Hepatocyte (in vitro differentiated cells): ENCODE data around the gene TRAPPC5. TPM values are rescaled to one million over a fixed set of nuclear protein-coding genes. Genes with fewer than 3 reads are reported as not detected.

Experiments used
- DNase-seq: peaks from one replicate; pipeline ENCODE4 v3.0.0-alpha.2; 2016; ENCODE audit warnings: low spot score
- H2AFZ ChIP-seq: fragments of 200-600 bp; sonication (generic); 2 replicates; pipeline ENCODE4 v1.6.0; 2016; ENCODE audit warnings: antibody characterized with exemption, mild to moderate bottlenecking
- H3K27ac ChIP-seq: fragments of 200-600 bp; sonication (generic); 2 replicates; pipeline ENCODE4 v1.5.1; 2016; ENCODE audit warnings: mild to moderate bottlenecking
- H3K27me3 ChIP-seq: fragments of 200-600 bp; sonication (generic); 2 replicates; pipeline ENCODE4 v1.6.1; 2016
- H3K36me3 ChIP-seq: fragments of 200-600 bp; sonication (generic); replicated peaks from 2 replicates; pipeline ENCODE4 v1.5.1; 2016; ENCODE audit warnings: low read depth; ENCODE audit not compliant: insufficient read depth
- H3K4me1 ChIP-seq: fragments of 200-600 bp; sonication (generic); 2 replicates; pipeline ENCODE4 v1.5.1; 2016; ENCODE audit warnings: mild to moderate bottlenecking, moderate library complexity; ENCODE audit not compliant: insufficient read depth
- H3K4me2 ChIP-seq: fragments of 200-600 bp; sonication (generic); 2 replicates; pipeline ENCODE4 v1.6.0; 2016
- H3K4me3 ChIP-seq: fragments of 200-600 bp; sonication (generic); 2 replicates; pipeline ENCODE4 v1.5.1; 2016; ENCODE audit warnings: mild to moderate bottlenecking
- H3K79me2 ChIP-seq: fragments of 200-600 bp; sonication (generic); 2 replicates; pipeline ENCODE4 v1.6.0; 2017; ENCODE audit warnings: mild to moderate bottlenecking
- H3K9me2 ChIP-seq: fragments of 200-600 bp; sonication (generic); replicated peaks from 2 replicates; pipeline ENCODE4 v1.6.0; 2017; ENCODE audit warnings: mild to moderate bottlenecking; ENCODE audit not compliant: insufficient read depth
- H3K9me3 ChIP-seq: fragments of 200-600 bp; sonication (generic); 2 replicates; pipeline ENCODE4 v1.5.1; 2016; ENCODE audit warnings: low read depth, mild to moderate bottlenecking
- H4K20me1 ChIP-seq: fragments of 200-600 bp; sonication (generic); 2 replicates; pipeline ENCODE4 v1.6.0; 2016; ENCODE audit warnings: mild to moderate bottlenecking; ENCODE audit not compliant: insufficient read depth, poor library complexity, severe bottlenecking
- CTCF ChIP-seq: fragments of 200-600 bp; sonication (generic); IDR thresholded peaks from 2 replicates; pipeline ENCODE4 v1.5.1; 2016; ENCODE audit warnings: antibody characterized with exemption, mild to moderate bottlenecking; ENCODE audit not compliant: poor library complexity
- EZH2 ChIP-seq: fragments of 200-600 bp; sonication (generic); IDR thresholded peaks from 2 replicates; pipeline ENCODE4 v1.6.1; 2016; ENCODE audit warnings: antibody characterized with exemption, mild to moderate bottlenecking, borderline replicate concordance
- EZH2phosphoT487 ChIP-seq: fragments of 200-600 bp; sonication (generic); IDR thresholded peaks from one replicate; pipeline ENCODE4 v1.6.1; 2018; ENCODE audit warnings: antibody characterized with exemption, mild to moderate bottlenecking, low read depth, moderate library complexity; ENCODE audit not compliant: unreplicated experiment, severe bottlenecking
- WGBS: methylation state at CpG from one replicate; pipeline ENCODE4 v1.1.6; 2016; ENCODE audit warnings: low lambda C conversion rate; ENCODE audit errors: missing lambda C conversion rate; 5-methylcytosine and 5-hydroxymethylcytosine counted together
- polyA plus RNA-seq: library from polyadenylated mRNA; unstranded; fragments of >200 nt; fragmentation: Nextera tagmentation; extraction: Ambion mirVana; gene quantifications from 2 replicates; pipeline ENCODE4 v1.2.1, GENCODE V29; 2016
- total RNA-seq: library from RNA; depleted of rRNA; stranded (reverse); fragments of >200 nt; gene quantifications from 2 replicates; pipeline ENCODE4 v1.2.3, GENCODE V29; 2014

TRAPPC5 gene
- total and polyA plus RNA-seq, 2 experiments from 2014 or later, result 80.4 to 175 TPM

DNA sequence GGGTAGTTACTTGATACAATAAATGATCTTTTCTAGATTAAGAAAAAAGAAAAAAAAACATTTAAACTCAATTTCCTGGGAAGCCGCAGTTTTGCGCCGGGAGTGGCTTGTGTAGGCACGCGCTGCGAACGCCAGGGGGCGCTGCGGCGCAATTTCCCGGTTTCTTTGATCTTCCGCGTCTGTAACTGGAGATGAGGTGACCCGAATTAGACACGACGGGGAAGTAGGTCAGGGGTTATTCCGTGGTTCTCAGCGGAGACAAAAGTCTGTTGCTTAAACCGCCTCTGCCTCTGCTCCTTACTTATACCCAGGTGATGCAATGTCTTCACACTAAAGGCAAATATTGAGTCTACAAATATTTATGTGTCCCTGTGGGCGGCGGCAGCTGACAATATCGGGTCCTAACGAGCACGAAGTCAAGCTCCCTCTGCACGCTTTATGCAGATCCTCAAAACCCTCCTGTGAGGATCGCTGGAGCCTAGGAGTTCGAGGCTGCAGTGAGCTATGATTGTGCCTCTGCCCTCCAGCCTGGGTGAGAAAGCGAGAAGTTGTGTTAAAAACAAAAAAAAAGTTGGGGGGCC is 28.5 kb upstream of the TRAPPC5 start:
- WGBS, result 7% methylated on average over 28 of the region's 28 CpGs
- no peaks in the 10 kb centered on the region for H4K20me1 ChIP-seq
- no peak overlapping the region for H3K4me3 ChIP-seq
- peak overlapping the region; percentile 77 for H3K4me2 ChIP-seq
- H3K4me1 ChIP-seq, result no peaks in the 10 kb centered on the region
- H3K27ac ChIP-seq, result peak overlapping the region; percentile 41
- no peaks in the 10 kb centered on the region for H3K36me3 ChIP-seq
- H3K27me3 ChIP-seq, result no peaks in the 10 kb centered on the region
- peak; percentile 87 for DNase-seq
- no peaks in the 10 kb centered on the region for H3K9me2 ChIP-seq
- H3K9me3 ChIP-seq, result no peaks in the 10 kb centered on the region
- H3K79me2 ChIP-seq, result no peaks in the 10 kb centered on the region
- peak overlapping the region; percentile 54 for H2AFZ ChIP-seq
- no peak for TF ChIP-seq EZH2phosphoT487
- no peak for TF ChIP-seq EZH2
- peak; percentile 95 for TF ChIP-seq CTCF

DNA sequence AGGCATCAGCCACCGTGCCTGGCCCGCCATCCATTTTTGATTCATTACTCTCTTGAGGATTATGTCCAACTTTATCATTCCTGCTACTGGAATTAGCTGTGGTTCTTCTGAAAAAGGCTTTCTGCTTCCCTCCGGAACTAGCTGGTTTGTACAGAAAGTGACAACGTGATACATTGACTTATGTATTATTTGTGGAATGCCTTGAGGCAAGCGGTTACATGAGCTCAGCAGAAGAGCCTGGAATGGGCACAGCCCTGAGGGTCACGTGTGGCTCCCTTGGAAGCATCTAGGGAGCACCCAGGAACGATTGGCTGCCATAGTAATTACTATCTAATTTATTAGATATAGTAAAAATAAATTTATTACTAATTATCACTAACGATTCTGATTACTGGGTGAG is 26.2 kb upstream of the TRAPPC5 start:
- H3K36me3 ChIP-seq, result no peaks in the 10 kb centered on the region
- no peak for DNase-seq
- no peak overlapping the region for H3K4me3 ChIP-seq
- no peak overlapping the region for H3K4me2 ChIP-seq
- no peaks in the 10 kb centered on the region for H3K79me2 ChIP-seq
- H2AFZ ChIP-seq, result no peak overlapping the region
- 67% methylated on average over 8 of the region's 8 CpGs for WGBS
- H4K20me1 ChIP-seq, result no peaks in the 10 kb centered on the region
- no peaks in the 10 kb centered on the region for H3K9me2 ChIP-seq
- no peaks in the 10 kb centered on the region for H3K9me3 ChIP-seq
- no peaks in the 10 kb centered on the region for H3K4me1 ChIP-seq
- H3K27me3 ChIP-seq, result no peaks in the 10 kb centered on the region
- H3K27ac ChIP-seq, result no peak overlapping the region
- TF ChIP-seq EZH2 (no peak), CTCF (no peak), EZH2phosphoT487 (no peak)

DNA sequence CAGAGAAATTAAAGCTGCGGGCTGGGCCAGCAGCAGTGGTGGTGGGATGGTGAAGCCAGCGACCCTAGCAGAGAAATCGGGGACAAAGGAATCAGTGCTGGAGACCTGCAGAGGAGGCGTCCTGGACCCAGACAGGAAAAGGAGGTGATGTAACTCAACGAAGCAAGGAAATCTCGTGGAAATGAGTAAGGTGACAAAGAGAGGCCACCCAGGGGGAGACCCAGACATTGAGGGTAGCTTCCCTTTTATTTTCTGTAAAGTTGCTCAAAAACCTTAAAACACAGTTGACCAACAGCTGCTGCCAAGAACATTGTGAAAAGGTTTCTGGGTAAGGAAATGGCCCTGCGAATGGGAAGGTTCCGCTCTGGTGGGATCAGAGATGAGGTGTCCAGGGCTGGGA is 25.1 kb upstream of the TRAPPC5 start:
- Histone ChIP-seq H3K79me2 (no peaks in the 10 kb centered on the region), H2AFZ (no peak overlapping the region), H3K9me3 (no peaks in the 10 kb centered on the region), H3K27me3 (no peaks in the 10 kb centered on the region), H3K4me3 (no peak overlapping the region), H3K4me1 (no peaks in the 10 kb centered on the region), H3K4me2 (no peak overlapping the region), H3K27ac (no peak overlapping the region), H3K36me3 (no peaks in the 10 kb centered on the region), H3K9me2 (no peaks in the 10 kb centered on the region), H4K20me1 (no peaks in the 10 kb centered on the region)
- 85% methylated on average over 8 of the region's 8 CpGs for WGBS
- DNase-seq, result no peak
- no peak for TF ChIP-seq CTCF
- TF ChIP-seq EZH2phosphoT487, result no peak
- TF ChIP-seq EZH2, result no peak
